ENCODE results near the gene DYRK1A. TPM values are rescaled to one million over a fixed set of nuclear protein-coding genes. Genes with fewer than 3 reads are reported as not detected.
A peak's percentile ranks its signal among the peaks of the same experiment; 100 is the strongest.

Gene DYRK1A
- polyA plus RNA-seq, 12 donors, result 53.7 to 71.2 (median 62.3) TPM; not detected in 1

DNA sequence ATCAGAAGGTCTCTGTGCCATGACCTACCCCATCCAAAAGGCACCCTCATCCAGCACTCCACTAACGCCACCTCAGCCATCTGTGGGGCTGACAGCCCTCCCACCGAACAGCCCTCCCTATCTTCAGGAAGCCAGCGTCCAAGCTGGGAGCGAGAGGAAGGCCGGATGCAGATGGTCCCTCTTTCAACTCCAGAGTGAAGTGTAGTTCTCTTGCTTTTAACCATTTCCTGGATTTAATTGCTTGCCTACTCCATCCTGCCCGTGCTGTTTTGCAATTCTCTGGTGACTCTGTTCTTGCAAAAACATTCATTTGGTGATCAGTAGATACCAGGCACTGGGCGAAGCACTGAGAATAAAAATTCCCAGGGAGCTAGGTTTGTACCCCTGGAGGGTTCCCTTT, 8.2 kb upstream of the DYRK1A start:
- no peak for DNase-seq

DNA sequence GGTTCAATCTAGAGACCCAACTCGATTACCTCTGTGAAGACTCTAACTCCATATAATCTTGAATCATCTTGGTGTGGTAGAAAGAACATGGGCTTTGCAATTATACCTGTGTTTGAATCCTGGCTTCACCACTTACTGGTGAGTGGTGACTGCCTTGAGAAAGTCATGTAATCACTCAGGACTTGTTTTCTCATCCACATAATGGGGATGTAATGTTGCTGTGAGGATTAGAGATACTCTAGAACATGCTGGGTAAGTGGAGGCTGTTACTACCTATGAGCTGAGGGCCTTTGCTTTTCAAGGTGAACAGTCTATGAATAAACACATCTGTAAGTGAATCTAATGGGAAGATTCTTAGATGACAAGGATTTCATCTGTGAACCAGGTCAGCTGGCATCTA, 2.6 kb upstream of the DYRK1A start:
- no peak for DNase-seq

DNA sequence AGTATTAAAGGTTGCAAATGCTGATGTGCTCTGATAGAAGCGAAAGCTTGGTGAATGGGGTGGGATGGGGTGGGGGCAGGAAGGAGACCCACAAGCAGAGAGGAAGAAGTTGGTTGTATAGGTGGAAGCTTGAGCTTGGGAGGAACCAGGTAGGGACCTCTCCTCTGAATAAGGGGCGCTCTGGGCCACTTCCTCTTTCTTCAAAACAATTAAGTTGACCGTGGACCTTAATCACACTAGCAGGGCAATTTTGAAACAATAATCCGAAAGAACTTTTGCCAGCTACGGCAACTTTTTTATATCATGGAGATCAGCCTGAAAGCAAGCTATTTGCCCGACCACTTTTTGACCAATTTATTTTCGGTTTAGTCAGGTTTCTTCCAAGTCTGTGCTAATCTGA, 1.9 kb upstream of the DYRK1A start:
- DNase-seq, result no peak

DNA sequence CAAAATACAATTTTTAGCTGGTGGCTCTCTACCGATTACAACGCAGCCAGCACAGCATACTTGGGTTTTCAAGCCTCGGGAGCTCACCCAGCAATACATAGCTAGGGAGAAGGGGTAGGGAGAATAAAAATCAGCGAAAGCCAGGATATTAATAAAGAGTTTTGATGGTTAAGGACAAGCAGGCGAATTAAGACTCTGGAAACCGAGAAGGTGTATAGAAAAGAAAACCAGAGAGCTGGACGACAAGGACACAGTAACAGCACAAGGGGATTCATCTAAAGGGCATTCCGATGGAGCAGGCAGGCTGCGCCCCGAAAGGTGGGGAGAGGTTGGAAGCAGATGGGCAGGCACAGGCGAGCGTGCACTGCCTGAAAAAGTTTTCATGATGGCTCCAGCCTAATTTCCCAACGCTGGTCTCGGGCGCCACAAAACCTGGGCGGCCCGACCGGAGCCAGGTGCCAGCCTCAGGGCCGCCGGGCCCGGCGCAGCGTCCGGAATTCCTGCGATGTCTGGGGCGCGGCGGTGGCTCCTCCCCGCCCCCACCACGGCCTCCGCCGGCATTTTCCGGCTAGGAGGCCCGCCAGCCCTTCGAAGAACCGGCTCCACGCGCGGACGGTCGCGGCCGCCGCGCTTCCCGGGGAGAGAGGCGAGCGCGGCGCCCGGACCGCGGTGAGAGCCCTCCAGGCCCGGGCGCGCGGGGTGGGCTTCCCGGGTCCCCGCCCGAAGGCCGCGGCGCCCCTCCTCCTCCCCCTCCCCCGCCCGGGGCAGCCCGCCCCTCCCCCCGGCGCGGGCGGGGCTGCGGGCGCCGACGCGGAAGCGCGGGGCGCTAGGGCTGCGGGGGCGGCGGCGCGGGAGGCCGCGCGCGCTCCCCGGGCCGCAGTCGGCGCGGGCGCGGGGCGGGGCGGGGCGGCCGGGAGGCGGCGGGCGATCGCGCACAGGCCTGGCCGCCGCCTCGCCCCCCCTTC, 774 bp upstream of the DYRK1A start:
- DNase-seq, result peak; percentile 64

DNA sequence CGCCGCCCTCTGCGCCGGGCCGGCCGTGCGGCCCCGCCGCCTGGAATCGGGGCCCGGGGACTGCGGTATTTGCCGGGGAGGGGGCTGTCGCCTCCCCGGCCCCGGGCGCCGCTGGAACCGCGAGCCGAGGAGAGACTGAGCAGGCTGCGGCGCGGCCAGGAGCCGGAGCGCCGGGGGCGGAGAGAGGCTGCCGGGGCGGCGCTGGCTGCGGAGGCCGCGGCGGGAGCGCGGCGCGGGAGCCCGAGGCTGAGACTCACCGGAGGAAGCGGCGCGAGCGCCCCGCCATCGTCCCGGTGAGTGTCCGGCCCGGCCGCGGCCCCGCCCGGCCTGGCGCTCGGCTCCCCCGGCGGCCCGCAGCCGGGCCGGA, 746 bp downstream of the DYRK1A start:
- no peak for DNase-seq

DNA sequence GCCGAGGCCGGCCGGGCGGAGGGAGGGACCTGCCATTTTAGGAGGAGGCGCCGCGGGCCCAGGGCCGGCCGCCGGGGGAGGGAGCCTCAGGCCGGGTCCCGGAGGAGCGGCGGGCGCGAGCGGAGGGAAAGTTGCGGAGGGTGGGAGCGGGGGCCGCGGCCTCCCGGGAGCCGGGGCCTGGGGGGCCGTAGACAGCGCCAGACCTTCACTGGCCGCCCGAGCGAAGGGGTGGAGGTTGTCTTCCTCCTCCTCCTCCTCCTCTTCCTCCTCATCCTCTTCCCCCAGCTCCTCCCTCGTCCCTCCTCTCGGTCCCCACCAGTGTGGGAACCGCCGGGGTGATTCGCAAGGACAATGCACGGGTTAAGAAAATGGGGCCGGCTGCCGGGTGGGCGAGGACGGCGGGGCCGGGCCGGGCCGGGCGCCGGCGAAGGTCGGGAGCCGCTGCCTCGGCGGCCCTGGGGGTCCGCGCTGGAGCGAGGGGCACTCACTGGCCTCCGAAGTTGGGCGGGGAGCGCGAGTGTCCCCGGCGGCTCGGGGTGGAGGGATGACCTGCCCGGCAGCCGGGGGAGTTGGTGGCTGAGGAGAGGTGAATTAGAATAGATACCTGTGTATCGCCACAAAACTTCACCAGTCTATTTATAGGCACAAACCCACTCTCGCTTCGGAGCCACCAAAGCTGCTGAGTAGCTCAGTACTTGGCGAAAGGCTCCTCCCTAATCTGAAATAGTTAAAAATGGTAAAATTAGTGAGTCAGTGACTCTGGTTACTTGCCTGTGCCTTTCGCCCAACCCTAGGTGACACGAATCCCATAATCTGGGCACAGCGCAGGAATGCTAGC, 1.3 kb downstream of the DYRK1A start:
- DNase-seq, result peak; percentile 41

DNA sequence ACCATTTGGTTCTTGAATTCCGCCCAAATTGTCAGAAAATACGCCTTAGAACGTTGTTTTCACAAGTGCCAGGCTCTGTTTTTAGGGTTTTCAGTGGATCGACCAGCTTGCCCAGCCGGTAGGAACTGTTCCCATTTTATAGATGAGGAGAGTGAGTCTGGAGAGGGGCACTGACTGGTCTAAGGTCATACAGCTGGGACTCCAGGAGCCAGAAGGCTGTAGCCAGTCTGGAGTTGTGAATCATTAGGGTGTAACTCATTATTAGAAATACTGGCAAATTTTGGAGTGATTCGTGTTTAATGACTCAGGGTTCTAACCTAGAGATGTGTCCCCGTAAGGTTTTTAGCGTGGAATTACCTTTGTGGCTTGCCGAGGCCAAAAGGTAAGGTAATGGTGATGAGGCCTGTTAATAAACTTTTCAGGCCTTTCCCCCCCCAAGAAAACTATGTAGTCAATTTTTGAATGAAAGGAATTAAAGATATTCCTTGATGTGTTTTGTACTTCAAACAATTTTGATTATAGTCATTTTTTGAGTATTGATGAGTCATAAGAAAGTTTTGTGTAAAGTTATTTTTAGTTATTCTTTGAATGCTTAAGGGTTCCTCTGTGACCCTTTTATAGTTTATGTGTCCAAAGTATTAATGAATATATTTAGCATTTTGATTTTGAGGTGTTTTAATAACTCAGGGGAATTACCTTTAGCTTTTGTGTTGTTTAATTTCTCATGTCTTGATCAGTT, 2.1 kb downstream of the DYRK1A start:
- DNase-seq, result no peak

DNA sequence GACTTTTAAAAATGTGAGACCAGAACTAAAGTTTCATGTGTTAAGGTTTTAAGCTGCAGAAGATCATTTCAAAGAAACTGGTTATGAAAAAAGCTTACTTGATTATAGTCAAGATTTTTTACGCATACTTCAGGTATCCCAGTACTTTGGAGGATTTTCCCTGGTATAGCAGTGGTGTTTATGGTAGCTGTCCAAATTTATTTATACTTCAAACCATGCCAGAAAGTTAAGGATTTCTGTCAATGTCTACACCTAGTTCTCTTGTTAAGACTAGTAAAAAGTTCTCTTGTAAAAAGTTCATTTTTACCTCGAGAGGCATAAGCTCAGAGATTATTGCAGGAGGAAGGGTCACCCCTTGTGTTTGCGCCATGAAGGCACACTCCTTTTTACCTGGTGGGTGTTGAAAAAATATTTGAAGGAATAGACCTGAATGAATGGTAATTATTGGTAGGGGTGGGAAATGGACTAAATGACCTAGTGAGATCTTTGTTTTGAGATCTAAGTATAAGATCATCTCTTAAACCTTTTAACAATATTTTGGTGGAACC, 2.8 kb downstream of the DYRK1A start:
- DNase-seq, result no peak

DNA sequence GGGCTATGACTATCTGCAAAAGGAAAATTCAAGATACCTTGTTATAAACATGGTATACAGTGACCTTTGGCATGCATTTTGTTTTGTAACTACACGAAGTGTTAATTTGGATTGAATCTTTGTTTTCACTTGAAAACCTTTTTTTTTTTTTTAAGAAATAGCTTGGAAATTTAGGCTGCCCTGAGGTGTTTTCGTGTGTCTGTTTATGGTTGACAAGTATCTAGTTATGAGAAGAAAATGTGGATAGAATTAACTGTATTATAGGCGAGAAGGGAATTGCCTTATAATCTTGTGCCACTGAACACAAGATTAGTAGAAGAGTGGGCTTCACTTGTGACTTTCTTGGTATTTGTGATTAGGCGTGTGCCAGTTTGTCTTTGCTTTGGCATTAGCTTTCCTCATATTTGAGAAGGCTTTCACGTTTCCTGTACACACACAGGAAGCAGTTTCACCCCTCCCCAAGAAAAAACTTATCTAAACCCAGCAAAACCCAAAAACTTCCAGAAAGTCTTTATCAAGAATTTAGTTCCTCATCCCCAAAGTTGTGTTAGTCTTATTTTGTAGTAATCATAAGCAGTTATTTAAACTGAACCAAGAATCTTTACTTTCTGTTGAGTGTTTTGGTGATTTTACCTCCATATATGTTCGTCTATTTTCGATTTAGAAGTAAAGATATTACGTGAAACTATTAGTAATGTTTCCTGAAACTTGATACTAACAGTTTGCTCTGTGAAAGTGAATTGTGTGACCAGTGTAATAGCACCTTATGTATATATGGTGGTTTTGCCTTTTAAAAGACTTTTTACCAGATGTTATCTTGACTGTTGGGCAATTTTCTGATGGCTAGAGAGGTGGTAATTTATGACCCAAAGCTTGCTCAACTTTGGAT, 3.8 kb downstream of the DYRK1A start:
- DNase-seq, result no peak

DNA sequence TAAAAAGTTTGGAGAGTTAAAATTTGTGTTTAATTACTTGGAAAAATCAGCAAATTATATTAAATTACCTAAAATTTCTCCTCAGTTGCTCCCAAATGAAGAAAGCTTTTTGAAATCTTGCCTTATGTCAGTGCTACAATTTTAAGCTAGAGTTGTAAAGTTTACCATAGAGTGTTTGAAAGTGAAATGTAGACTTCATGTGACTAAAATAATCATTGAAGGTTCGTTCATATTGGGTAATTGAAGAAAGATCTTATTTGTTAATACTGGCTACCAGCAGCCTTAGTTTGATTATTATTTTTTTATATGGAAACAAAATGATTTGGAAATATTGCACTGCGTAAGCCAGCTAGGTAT, 4.4 kb downstream of the DYRK1A start:
- DNase-seq, result no peak

DNA sequence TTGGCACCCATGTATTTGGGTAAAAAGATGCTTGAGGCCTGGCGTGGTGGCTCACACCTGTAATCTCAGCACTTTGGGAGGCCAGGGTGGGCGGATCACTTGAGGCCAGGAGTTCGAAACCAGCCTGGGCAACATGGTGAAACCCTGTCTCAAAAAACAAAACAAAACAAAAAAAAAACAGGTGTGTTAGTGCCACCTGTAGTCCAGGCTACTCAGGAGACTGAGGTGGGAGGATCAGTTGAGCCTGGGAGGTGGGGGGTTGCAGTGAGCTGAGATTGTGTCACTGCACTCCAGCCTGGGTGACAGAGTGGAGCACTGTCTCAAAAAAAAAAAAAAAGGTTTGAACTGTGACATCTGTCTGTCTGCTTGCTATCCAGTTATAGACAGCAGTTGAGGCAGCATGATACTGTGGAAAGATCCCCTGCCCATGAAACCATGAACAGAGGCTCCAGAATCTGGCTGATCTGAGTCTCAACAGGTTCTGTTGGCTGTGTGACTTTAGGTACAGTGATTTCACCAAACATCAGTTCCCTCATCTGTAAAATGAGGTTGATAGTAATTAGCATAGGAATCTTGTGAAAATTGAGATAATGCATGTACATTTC, 5.7 kb downstream of the DYRK1A start:
- DNase-seq, result no peak

DNA sequence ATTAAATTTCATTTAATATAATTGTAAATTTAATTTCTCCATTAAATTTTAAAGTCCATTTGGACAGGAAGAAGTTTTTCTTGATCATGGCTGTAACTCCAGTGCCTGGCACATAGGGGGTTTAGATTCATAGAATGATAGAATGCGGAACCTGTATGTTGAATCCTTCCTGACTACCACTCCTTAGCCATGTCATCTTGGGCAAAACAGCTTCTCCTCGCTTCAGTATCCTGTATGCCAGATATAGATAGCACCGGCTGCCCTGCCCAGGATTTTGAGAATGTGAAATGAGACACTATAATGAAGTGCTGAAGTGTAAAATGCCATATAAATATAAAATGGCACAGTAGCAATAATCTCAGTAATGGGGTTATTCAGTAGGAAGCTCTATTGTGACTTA, 6.4 kb downstream of the DYRK1A start:
- no peak for DNase-seq

DNA sequence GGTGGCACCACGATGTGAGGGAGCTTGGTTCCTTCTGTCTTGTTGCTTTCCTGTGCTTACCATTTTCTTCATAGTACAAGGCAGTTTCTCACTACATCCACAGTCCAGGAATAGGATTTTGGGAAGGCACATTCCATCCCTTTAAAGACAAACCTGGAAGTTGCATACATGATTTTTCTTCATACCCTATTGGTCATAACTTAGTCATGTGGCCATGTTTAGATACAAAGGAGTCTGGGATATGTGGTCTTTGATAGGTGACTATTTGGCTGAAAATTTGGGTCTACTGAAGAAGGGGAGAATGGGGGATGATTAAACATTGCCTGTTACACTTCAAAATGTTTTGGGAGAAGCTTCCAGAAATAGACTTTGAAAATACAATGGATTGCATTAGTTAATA, 7.0 kb downstream of the DYRK1A start:
- no peak for DNase-seq

DNA sequence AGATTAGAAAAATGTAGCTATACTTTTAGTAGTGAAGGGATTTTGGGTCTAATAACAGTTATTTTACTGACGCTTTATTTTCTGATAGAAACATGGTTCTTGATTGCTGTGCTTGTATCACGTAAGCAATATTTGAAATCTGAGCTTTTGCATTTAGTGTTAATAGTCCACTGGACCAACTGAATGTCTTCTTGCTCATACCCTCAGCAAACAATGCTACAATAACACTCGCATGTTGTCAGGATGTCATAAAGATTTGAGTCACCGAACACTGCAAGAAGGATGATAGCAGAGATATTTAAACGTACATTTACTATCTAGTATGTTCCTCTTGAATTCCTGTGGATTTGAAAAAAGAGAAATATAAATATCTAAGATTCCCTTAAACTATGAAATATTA, 7.5 kb downstream of the DYRK1A start:
- DNase-seq, result no peak

DNA sequence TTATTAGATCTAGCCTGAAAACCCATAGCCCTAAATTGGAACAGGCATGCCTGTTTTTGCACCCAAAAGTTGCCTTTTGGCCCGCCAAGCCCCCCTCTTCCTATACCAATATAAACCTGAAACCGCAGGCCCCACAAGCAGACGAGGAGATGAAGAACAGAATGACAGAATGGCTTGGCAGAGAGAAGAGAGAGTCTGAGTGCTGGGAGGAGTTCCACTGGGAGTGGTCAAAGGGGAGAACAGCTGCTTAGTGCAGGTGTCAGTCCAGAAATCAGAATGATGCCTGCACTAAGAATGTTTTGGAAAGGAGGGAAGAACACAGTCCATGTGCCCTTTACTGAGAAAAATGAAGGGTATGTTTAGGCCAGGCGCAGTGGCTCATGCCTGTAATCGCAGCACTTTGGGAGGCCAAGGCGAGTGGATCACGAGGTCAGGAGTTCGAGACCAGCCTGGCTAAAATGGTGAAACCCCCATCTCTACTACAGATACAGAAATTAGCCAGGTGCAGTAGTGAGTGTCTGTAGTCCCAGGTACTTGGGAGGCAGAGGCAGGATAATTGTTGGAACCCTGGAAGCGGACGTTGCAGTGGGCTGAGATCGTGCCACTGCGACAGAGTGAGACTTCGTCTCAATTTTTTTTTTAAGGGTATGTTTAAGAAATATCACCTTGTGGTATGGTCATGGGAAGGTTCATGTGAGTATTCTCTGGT, 9.4 kb downstream of the DYRK1A start:
- DNase-seq, result no peak

DNA sequence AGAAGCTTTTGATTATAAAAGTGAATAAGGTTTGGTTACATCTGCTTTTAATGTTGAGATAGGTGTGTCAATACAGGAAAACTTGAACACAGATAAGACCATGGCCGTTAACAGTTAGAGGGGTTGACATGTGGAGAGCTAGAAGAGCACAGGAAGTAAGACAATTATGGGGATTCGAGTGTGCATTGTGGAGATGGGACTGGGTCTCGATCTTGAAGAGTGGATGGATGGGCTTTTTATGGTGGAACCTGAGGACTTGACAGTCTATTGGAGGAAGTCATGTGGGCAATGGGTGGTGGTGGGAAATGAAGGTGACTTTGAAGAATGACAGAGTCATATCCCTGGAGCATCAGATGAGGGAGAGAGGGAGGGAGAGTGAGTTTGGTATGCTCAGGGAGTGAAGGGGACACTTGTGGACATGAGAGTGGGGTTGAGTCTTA, 12.1 kb downstream of the DYRK1A start:
- DNase-seq, result no peak

DNA sequence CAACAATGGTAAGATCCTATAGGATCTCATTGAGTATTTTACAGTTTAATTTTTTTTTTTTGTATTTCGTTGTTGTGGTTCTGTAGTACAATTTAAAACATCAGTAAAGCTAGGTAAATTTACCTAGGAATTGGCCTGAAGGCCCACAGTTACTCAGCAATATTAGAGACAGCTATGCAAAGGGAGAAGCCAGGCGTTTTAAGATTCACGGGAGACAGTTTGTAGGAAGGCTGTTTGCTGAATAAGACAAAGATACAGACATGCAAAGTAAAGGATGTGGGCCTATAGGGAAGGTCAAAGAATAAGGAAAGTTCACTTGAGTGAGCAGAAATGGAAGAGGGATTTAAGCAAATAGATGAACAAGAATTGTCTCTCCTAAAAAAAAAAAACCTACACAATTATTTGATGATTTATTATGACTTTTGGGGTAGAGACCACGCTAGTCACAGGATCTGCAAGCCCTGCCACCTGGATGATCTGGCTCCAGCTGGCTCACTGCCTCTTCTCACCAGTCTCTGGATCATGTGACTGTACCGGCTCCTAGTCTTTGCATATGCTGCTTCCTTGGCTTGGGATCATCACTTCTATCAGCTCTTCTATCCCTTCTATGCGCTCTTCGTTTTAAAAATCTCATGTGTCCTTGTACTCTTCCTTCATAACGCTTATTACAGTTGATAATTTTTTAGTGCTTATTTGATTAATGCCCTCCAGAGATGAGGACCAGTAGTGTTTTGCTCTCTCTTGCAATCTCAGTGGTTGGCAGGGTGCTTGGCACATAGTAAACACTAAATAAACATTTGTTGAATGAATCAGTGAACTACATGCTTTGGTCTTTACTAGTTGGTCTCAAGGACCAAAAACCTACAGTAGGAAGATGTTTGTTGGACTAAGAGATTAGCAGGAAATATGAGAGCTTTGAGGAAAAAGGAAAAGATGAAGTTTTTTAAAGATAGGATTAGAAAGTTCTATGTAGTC, 14.1 kb downstream of the DYRK1A start:
- DNase-seq, result no peak

DNA sequence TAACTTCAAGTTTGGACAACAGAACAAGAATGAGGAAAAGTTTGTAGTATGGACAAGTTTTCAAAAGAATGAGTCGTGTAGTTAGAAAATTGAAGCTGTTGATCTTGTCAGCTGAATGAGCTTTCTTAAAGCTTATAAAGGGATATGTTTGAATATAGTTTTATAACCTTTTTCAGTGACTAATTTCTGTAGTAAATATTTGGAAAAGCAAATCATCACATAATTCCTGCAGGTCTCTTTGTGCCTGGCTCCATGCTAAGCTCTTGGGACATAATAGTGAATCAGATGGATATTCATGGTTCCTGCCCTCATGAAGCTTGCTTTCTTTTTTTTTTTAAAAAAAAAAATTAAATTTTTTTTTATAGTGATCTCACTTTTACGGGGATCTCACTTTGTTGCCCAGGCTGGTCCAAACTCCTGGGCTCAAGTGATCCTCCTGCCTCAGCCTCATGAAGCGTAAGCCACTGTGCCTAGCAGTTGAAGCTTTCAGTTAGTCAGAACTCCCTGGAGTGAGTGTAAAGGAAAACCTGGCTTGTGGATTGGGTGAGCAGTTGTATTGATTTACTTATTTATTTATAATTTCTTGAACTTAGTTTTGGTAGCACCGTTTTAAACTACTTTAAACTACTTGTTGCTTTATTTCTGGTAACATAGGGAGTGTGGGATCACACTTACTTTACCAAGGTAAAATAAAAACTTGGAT, 15.5 kb downstream of the DYRK1A start:
- no peak for DNase-seq

All from muscle of arm (tissue), 12 donors.